CD4-positive, alpha-beta T cell treated with Interleukin-17A for 1 hour (primary cell): ENCODE results near the gene CABLES1.
A peak's percentile ranks its signal among the peaks of the same experiment; 100 is the strongest.
"Not testable (repeated sequence)": the region's sequence is repeated elsewhere in the genome, so short reads cannot be mapped to it uniquely, and the experiment has no call there.

Experiments
- DNase-seq: peaks from one replicate; pipeline ENCODE4 v3.0.0-alpha.2; 2020

Gene CABLES1

DNA sequence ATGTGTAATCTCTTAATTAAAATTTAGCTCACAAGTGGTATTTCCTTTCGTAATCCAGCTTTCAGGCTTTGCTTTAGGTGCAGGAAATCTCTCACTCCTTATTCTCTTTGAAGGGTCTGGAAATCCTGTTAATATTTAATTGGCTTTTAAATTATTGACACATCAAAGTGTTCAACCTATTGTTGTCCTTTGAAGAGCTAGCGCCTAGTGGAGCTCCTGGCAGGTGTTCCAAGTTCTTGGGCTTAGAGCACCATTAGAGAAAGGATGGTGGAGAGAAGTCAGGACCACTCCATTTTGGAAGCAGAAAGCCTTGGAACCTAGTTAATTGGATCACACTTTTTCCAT lies 92.4 kb downstream of the CABLES1 start:
- DNase-seq, result no peak

DNA sequence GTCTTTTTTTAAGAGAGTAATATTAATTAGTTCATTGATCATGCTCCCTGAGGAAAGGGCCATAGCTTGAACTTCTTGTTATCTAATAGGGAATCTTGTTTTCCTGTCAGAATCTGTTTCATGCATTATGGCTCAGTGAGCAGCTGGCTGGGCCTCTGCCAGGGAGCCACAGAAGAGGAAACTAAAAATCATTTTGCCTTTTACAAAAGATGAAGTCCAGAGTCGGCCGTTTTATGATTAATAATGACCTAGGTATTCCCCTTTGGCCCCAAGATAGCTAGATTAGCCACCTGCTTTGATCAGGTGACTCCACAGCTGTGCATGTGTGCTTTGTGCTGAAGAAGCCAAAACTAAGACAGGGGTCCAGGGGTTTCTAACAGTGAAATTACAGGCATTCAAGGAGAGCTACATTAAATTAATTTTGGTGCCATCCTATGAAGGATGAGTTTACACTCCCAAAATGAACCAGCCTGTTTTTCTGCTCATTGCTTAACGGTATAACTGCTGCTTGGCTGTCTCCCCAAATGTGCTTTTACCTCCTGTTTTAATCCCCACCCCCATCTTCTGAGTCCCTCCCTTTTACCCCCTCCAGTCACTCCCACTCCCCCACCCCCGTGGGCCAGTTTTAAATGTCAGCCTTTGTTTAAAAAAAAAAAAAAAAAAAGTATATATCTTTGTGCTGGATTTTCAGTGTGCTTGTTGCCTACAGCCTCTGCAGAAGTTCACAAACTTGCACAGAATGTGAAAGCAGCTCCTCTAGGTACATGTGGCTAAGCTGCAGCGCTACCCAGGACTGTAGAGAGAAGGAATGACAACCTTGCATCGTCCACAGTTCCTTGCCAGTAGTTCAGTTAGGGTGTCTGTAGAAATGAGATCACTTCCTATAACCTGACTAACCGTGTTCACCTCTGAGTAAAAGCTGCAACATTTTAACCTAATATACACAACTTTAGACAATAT lies 93.1 kb downstream of the CABLES1 start:
- no peak for DNase-seq

DNA sequence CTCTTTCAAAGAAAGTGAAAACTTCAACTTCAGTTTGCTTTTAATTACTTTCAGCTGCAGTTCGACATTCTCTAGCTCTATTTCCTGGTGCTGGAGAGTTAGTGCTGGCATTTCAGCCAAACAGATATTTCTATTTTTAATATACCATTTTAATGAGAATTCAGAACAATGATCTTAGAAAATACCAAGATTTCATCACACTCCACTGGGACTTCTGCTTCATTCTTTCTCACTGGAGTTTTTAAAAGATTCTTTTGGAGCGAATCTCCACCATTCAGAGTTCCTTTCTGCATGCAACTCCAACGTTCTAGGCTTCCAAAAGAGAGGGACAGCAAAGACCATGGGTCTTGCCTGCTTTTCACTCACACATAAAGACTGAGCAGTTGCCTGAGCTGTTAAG lies 94.2 kb downstream of the CABLES1 start:
- DNase-seq, result no peak

DNA sequence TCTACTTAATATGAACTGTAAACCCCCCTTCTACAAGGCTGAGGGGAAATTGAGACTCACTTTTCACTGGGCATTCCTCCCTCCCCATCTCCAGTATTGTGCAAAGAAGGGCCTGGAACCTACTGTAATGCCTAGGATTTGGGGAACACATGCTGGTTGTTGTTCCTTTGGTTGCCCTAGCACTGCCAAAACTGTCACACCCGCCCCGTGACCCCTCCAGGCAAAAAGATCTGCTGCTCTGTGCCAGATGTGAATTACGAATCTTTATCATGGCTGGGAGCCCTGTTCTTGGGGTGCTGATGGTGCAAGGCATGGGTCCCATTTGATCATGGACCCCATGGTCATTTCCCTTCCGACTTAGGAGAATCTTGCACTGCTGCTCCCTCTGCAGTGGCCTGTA lies 95.4 kb downstream of the CABLES1 start:
- DNase-seq, result no peak

DNA sequence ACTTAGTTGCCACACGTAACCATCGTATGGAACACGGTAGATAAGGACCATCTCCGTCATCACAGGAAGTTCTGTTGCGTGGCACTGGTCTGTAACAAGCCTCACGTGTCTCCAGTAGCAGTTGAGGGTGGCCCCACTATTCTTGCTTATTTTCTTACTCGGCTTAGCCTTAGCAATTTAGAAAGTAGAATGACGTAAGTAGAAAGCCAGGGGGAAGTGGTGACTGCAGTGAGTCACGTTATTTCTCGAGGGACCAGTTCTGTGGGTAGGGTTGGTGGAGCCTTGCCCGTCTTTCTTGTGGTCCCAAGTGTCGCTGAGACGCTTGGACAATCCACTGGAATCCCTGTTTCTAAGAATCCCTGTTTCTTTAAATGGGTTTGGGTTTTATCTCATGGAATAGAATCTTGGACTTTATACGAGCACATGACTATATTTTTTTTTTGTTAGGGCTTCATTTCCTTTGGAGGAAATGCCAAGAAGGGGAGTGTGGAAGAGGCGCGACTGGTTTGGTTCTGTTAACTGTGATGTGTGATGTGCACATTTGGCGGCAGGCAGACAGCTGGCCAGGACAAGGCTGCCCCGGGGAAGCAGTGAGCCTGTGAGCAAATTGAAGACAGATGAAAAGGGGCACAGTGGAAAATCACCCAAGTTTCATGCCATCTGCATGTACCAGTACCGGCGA lies 96.2 kb downstream of the CABLES1 start:
- DNase-seq, result peak; percentile 86

DNA sequence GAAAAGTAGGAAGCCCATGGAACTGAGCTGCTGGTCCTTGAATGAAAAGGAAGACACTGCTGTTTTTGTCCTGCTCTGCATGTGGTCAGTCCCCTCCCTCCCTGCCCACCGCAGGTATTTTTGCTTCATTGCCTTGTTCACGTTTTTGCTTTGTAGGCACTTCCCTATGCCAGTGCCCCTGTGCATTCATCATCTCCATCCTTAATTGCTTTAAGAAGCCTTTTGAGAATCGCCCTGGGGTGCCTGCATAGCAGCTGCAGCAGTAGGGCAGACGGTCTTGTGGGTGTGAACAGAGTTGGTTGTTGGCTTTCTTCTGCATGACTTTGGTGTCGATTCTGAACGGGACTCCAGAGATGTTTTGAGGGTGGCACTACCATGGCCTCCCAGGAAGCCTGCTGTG lies 97.0 kb downstream of the CABLES1 start:
- no peak for DNase-seq

DNA sequence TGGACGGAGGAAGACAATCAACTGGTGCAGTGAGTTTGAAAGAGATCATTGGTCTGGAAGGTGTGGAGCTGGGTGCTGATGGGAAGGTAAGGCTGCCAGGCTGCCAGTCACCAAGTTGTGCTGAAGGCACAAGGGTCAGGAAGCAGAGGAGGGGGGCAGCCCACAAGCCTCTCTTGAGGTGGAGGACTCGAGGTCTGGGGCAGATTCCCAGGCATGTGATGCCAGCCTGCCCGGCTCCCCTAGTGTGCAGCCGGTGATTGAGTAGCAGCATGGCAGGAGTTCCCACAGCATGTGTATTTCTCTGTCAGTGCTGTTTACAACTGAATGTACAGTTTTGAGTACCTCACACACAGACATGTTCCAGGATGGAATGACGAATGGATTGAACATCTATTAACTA lies 99.3 kb downstream of the CABLES1 start:
- no peak for DNase-seq

DNA sequence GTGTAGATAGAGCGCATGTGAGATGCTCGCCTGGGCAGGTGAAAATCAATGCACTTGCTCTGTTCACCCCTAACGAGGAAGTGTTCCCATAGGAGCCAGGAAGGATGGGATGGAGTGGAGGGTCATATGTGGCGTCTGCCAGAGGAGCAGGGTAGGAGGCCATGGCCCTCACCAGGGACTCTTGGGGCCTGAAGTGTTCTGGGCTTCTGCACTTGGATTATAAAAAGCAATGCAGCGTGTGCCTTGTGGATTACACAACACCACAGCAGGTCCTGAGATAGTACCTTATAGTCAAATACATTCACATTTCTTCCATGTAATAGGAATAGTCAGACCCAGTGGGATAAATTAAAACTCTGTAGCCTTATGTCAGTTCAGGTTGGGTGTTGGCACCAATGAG lies 100.1 kb downstream of the CABLES1 start:
- DNase-seq, result no peak

DNA sequence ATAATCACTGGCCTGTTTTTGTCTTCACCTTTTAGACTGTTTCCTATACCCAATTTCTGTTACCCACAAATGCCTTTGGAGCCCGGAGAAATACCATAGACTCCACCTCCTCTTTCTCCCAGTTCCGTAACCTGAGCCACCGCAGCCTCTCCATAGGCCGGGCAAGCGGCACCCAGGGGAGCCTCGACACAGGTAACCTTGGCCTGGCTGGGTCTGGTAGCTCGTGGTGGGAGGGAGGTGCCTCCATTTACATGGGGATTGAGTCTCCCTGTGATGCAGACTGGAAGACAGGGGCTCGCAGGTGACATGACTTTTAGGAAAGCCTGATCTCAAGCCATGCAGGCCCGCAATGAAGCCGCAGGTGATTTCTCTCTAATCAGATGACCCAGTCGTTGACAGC lies 100.6 kb downstream of the CABLES1 start:
- DNase-seq, result no peak

DNA sequence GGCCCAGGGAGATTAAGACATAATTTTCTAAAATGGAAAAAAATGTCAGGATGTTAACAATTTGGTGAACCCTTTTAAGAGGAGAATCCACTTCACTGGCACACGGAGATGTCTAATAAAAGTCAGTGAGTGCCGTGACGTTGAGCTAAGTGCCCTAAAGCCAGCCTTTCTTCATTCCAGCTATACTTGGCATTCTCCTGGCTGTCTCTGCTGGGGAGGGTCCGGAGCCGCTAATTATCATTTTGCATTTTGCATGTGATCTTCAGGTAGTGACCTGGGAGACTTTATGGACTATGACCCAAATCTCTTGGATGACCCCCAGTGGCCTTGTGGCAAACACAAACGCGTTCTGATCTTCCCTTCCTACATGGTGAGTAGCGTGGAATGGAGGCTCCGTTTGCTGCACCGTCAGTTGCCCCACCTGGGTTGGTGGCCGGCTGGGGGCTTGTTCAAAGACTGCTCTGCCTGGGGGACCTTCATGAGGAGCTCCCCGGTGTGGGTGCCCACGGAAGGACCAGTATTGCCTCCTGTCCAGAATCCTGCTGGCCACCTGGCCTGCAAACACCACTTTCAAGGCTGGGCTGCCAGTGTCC lies 101.7 kb downstream of the CABLES1 start:
- no peak for DNase-seq

DNA sequence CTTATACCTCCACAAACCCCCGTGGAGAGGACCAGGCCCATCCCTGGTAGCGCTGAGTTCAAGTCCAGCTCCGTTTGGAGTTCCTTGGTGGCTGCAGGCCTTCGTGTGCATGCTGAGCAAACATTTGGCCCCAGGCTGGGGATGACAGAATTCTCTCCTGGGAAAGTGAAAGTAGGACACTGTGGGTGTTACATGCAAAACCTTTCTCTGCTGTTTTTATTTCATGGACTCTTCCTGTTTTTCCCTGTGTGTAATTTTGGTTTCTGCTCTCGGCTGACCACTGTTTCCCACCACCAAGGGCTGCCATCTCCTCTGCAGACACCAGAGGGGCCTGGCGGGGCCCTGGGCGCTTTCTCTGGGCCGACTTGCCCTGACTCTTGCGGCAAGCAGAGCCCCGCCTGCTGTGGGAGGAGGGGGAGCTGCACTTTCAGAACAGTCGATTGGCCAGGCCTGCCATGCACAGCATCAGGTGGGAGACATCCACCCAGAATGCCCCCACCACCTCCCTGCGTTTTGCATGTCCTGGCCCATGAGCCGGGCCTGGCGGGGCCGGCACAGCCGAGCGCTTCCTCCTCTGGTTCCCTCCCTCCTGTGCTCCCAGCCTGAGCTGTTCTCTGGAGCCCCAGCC lies 102.4 kb downstream of the CABLES1 start:
- DNase-seq, result peak; percentile 36

DNA sequence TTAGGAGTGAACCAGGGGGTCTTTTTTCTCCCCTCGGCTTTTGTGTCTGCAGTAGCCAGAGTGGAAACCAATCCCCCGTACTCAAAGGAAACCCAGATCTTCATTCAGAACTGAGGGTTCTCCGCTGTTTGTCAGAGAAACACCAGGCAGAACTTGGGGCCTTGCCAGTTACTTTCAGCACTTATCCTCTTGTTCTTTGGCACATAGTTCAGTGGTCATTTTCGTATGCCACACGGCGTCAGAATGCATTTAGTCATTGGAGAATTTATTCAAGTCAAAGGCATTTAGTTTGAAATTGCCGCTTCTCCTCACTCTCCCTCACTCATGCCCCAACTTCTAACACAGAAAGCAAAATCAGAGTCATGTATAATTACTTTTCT lies 102.9 kb downstream of the CABLES1 start:
- DNase-seq, result no peak

DNA sequence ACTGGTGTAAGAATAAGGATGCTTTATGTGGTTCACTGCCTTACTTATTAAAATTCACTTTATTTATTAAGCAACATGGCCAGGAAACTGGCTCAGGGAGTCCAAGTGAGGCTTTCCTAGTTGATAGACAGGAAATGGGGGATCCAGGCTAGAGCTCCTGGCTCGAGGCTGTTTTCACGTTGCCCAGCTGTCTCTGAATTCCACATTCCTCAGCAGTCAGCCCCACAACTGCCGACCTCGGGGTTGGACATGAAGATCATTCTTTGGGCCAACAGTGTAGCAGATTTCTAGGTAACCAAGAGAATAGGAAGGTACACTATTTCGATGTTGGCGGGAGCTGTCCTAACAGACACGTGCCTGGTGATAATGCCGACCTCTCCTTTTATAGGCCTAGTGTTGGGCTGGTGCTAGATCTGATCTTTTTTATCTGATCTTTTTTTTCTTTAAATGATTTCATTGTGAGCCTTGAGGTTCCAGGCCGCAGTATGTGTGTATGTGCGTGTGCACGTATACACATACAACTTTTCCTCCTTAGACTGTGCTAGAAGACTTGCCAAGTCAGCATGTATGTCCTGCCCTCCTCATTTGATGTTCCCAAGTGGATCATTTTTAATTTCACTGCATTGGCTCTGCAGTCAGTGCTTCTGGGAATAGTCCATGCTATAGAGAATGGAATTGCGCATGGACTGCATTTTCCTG lies 103.5 kb downstream of the CABLES1 start:
- DNase-seq, result no peak

DNA sequence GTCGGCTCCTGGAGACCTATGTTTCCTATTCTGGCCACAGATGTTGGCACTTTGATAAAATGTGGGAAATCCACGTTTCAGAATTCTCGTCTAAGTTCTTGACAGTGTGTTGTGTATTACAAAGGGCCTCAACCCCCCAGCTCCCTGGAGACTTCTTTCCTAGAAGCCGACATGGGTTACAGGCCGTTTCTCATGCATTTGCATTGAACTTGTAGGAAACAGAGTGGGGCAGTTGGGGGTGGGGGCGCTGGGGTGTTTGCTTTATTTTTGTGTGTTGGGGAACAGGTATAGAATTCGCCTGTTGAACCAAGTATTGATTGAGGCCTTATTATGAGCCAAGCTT lies 104.0 kb downstream of the CABLES1 start:
- no peak for DNase-seq

DNA sequence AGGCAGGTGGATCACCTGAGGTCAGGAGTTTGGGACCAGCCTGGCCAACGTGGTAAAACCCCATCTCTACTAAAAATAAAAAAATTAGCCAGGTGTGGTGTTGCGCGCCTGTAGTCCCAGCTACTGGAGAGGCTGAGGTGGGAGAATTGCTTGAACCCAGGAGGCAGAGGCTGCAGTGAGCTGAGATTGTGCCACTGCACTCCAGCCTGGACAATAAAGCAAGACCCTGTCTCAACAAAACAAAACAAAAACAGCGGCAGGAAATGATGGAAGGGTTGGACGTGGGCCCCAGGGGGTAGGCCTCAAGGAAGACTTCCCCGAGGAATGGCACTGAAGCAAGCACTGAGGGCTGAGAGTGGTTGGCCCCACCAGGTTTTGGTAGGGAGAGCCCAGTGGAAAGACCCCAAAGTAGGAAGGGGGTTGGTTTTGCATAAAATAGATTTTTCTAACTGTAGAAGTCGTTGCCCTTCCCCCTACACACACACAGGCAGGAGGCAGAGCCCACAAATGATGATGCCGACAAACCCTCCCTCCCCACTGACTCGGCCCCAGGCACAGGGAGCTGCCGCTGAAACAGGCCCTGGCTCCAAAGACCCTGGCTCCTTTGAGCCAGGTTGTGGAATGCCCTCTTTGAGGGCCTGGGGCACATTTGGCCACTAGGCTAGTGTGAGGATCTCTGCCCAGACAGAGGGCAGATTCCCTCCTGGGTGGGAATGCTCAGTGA lies 104.8 kb downstream of the CABLES1 start:
- no peak for DNase-seq

DNA sequence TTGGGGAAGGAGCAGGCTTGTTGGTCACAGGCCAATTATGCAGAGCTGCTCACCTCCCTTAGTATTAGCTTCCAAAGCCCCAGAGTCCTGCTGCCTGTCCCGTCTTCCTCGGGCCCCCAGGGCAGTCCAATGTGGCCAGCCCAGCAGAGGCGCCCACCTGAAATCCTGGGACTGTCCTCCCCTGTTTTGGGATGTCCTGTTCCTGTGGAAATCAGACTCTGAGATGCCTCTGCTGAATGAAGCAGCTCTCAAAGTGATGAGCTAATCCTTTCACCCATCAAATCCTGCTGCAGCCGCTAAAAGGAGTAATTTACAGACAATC lies 105.3 kb downstream of the CABLES1 start:
- DNase-seq, result no peak

DNA sequence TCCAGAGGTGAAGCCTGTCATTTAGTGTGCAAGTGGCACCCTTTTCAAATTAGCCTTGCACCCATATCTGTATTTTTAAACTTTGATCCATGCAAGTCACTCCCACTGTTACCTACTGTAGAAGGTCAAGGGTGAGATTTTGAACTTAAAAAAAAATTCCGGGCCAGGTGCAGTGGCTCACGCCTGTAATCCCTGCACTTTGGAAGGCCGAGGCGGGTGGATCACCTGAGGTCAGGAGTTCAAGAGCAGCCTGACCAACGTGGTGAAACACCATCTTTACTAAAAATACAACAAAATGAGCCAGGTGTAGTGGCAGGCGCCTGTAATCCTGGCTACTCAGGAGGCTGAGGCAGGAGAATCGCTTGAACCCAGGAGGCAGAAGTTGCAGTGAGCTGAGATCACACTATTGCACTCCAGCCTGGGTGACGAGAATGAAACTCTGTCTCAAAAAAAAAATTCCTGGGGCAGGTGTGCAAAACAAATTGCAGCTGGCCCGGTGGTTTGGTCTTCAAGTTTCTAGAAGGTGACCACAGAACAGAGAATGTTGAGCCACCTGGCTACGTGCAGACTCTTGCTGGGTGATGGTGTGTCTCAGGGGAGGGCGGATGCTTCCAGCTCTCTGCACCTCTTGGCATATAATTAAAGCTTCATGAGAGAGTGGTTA lies 106.7 kb downstream of the CABLES1 start:
- not testable (repeated sequence) for DNase-seq

DNA sequence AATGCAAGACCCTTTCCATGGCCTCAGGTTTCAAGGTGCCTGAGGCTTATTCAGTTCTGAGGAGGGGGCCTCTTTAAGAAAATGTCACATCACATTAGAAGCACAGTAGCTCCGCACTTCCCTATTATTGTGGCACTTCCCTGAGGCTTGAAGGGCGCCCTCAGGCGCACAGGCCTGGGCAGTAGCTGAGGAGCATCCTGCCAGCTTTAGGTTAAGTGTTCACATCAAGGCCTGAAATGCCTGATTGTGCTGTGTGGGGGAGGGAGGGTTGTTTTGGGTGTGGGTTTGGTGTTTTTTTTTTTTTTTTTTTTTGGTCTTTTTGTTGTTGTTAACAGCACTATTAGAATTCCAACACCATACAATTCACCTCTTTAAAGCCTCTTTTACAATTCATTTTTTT lies 107.9 kb downstream of the CABLES1 start:
- no peak for DNase-seq

DNA sequence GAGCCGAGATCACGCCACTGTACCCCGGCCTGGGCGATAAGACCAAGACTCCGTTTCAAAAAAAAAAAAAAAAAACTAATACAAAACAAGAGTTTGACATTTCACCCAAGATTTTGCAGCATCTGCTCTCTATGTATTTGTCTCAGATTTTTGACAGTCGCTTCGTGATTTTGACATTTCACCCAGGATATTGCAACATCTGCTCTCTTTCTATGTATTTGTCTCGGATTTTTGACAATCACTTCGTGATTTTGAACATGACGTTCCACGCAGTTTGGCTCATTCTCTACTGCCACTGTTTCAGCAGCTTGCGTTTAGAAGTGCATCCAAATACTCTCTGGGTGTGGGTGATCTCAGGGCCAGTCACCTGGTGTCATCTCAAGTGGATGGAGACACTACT lies 108.5 kb downstream of the CABLES1 start:
- DNase-seq, result no peak

DNA sequence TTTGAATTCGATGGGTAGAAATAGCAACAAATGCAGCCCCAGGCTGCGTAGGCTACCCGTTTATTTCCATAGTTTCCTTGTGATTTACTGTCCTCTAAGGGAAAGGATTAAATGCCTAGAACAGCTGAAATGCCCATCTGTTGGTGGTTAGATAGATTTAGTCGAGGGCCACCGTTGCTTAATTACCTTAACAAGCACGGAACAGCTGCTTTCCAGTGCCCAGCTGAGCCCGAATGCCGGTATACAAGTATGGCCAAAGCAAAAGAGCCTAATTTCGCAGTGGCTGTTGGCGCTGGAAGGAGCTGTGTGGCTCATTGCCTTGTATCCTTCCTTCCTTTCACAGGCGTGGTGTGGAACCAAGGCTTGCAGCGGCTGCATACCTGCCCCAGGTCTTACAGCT lies 109.1 kb downstream of the CABLES1 start:
- DNase-seq, result no peak

DNA sequence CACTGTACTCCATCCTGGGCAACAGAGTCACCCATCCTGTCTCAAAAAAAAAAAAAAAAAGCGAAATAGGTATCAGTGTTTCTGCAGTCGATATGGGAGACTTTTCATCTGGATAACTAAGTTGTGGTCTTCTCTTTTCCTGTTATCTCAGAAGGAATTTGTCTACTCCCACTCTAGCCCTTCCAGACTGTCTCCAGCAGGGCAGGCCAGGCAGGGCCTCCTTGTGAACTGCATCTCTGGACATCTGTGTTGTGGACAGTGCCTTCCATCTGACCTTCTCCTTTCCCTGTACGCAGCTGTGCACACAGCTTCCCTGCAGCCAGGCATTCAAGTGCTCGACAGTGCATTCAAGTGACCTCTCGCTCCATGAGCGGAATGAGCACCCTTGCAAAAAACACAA lies 110.2 kb downstream of the CABLES1 start:
- DNase-seq, result no peak

DNA sequence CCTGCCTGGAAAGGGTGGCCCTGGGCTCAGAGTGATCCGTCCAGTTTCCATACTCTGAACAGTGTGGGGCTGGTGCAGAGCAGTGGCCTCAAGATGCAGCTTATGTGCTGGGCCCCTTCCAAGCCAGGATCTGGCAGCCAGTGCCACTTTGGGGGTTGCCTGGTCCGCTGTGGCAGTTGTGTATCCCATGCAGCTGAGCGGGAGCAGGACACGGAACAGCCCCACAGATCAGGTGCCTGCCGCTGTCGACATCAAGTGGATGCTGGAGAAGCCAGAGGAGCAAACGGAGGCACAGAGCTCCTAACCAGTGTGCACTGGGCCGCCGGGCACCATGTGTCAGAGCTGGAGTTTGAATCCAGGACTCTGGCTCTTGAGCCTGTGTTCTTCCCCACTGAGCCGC lies 112.0 kb downstream of the CABLES1 start:
- no peak for DNase-seq
